ENCODE results near the gene DGKG. TPM values are rescaled to one million over a fixed set of nuclear protein-coding genes. Genes with fewer than 3 reads are reported as not detected.

DGKG gene
- polyA plus RNA-seq, 1 donor = 0.43 TPM

GRCh38 chr3:186109897-186110803 lies 251.9 kb downstream of the DGKG start:
- no peak for DNase-seq

- peak; percentile 99 for DNase-seq
These were observed 252.8 kb downstream of the DGKG start, which contains the start of gene ETV5 for GRCh38 chr3:186108941-186109865. Gene ETV5 (minus strand): TSS chr3:186109089. CDS start chr3:186105868, 3,221 bp downstream.

GRCh38 chr3:186108106-186108940 lies 253.7 kb downstream of the DGKG start:
- peak; percentile 71 for DNase-seq

DNA sequence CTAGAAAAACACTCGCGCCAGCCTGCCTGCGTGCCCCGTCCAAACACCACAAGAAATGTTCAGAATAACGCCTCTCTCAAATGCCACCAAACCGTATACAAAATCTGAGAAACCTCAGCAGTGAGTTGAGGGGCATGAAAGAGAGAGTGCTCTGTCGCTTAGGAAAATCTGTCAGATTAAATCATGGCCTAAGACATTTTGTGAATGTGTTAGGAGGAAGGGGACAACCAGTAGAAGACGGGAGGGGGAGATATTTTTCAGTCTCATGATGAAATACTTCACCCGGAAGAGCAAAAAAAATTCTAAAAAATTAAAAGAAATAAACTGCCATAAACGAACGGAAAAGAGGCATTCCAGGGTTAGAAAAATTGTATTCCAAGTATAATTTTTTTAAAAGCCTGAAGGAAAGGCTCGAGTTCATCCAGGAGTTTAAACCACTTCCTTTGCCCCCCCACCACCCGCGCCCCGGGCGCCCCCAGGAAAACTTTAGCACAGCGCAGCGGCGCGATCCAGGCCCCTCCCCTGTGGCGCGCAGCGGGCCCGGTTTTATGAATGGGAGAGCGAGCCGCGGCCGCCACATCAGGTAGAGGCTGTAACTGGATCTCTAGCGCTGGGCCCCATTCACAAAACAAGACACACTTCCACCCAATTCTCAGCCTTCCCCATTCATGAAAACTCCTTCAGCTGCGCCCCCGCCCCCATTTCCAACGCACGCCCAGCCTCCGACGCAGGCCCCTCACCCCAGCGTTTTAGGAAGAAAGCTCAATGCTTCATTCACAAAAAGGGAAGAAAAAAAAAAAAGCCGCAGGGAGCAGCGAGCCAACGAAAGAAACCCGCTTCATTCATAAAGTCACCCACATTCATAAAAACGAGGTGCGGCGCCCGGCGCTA lies 254.6 kb downstream of the DGKG start:
- peak; percentile 74 for DNase-seq

- DNase-seq = no peak
These were observed 256.5 kb downstream of the DGKG start for GRCh38 chr3:186105543-186105942.

DNA sequence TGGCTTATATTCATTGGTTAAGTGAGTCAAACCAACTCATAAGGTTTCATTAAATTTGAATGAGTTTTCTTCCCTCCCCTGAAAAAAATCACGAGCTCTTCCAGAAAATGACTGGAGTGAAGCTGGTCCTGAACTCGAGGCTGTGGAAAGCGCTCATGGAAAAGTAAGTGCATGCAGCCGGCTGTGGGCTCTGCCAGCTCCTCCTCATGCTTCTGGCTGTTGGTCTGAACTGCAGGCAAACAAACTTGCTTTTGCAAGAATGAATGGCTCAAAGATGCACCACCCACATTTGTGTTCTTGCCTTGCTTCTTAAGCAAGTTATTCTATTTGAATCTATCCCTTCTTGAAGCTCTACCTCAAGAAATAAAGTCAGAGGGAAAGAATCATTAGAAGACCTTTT lies 259.3 kb downstream of the DGKG start:
- DNase-seq = no peak

- DNase-seq = no peak
These were observed 261.6 kb downstream of the DGKG start for GRCh38 chr3:186100398-186100797.

DNA sequence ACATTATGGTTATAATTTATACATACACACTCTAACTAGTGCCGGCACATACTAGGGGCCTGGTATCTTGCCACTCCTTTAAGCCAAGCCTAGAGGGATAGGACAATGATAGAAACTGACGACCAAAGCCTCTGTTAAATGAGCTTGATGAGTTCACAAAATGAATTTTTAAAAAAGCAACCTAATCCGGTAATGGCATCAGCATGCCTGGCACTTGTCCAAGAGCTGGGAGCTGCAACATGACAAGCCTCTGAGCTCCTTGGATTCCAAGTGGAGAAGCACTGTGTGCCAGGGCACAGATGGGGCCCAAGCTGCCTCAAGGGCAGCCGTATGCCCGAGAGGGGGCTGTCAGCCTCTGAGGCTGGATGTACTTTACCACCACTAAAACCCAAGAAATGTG lies 262.9 kb downstream of the DGKG start:
- no peak for DNase-seq

DNA sequence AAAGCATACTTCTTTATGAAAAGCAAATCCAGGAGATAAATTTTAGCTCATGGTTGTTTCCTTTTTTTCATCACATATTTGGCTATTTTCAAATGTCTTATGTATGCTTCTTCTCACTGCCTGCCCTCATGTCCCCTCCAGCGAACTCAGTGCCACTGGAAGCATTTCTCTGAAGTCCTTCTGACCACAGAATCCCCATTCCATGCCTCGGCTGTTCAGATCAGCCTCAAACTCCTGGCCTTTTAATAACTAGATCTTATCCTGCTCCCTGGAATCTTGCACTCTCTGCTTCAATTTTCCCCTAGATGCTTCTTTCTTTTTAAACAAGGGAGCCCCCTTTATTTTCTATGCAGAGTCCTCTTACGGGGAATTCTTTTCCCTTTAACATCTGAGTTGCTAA lies 263.3 kb downstream of the DGKG start:
- no peak for DNase-seq

DNA sequence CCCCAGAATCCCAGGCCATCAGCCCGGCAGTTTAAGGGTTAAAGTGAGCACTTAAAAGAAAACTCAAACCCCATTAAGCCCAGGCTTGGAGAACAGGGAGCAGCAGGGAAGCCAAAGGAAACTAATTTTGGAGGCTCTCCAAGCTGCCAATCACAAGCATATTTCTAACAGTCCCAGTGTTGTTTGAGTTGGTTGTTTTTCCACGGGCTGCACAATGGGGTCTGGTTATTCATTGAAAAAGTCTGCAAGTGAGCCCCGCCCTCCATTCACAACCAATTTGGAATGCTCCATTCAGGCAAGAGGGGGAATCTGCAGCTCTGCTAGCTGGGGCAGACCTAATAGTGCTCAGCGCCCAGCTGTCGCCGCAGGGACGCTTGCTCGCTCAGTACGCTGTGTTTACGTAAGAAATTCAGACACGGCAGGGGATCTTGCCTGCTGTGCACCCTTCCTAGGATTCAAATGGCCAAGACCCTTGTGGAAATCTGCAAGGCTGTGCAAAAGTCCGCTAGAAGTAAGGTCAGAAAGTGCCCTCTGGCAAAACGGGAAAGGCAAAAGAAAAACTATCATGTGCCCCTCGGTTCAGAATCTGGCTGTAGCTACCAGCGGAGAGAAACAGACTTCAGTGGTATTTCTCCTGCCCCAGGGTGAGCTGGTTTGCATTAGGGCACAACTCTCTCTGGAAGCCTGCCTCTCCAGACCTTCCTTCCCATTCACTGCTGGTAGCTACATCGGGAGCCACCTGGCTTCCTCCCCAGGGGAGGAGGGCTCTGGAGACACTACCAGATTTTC lies 264.2 kb downstream of the DGKG start:
- peak; percentile 92 for DNase-seq

DNA sequence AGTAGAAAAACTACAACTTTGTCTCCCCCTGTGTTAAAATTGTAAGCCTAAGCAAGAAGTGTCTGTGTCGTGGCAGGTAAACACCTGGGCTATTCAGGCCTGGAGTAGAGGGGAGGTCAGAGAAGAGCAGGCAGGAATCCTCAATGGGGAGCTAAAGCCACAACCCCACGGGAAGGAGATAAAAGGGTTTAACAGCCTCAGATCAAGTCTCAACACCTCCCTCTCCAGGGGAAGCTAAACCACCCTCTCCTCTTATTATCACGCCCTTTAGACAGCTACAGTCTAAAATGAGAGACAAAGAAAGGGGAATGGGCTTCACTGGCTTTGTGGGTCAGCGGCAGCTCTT lies 264.7 kb downstream of the DGKG start:
- DNase-seq = no peak

Other genes starting within 250 kb of the DGKG start
- 11.6 TPM for gene CRYGS, start 182.1 kb upstream of the DGKG start, polyA plus RNA-seq (ENCODE audit: insufficient read length)
- gene TBCCD1, start 205.1 kb upstream of the DGKG start, polyA plus RNA-seq (ENCODE audit: insufficient read length) = 25.9 TPM
- gene DNAJB11, start 208.5 kb upstream of the DGKG start, polyA plus RNA-seq (ENCODE audit: insufficient read length) = 74.6 TPM